ENCODE measurements around the gene LMF1. TPM values are rescaled to one million over a fixed set of nuclear protein-coding genes. Genes with fewer than 3 reads are reported as not detected.

LMF1 gene
- total and polyA plus RNA-seq, 2 of the 13 experiments (the other 11 are each of a cell fraction or from before 2014, with no cell fraction given) = 6.8 to 8.5 TPM

DNA sequence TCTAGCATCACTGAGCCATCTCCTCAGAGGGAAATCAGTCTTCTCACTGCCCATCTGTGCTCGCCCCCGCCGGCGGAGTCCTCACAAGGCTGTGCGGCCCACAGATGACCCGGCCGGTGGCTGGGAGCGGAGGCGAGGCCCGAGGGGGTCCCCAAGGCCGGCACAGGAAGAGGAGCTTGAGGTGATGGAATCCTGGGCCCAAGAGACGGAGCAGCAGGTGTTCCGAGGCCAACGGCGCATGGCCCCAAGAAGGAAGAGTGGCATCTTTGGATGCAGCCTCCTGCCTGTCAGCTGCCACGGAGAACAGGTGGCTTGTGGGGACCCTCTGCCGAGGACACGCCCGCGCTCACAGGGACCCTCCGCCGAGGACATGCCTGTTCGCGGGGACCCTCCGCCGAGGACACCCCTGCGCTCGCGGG is 97.5 kb downstream of the LMF1 start (continued):
- TF ChIP-seq, protein P1, sequence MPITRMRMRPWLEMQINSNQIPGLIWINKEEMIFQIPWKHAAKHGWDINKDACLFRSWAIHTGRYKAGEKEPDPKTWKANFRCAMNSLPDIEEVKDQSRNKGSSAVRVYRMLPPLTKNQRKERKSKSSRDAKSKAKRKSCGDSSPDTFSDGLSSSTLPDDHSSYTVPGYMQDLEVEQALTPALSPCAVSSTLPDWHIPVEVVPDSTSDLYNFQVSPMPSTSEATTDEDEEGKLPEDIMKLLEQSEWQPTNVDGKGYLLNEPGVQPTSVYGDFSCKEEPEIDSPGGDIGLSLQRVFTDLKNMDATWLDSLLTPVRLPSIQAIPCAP (CRISPR knock-in tag; IDR thresholded peaks at IDR 0.05; ENCODE audit: low read depth) = no peak
- no peak for TF ChIP-seq TMF1 (CRISPR knock-in tag; IDR thresholded peaks at IDR 0.05; ENCODE audit: low read depth)

DNA sequence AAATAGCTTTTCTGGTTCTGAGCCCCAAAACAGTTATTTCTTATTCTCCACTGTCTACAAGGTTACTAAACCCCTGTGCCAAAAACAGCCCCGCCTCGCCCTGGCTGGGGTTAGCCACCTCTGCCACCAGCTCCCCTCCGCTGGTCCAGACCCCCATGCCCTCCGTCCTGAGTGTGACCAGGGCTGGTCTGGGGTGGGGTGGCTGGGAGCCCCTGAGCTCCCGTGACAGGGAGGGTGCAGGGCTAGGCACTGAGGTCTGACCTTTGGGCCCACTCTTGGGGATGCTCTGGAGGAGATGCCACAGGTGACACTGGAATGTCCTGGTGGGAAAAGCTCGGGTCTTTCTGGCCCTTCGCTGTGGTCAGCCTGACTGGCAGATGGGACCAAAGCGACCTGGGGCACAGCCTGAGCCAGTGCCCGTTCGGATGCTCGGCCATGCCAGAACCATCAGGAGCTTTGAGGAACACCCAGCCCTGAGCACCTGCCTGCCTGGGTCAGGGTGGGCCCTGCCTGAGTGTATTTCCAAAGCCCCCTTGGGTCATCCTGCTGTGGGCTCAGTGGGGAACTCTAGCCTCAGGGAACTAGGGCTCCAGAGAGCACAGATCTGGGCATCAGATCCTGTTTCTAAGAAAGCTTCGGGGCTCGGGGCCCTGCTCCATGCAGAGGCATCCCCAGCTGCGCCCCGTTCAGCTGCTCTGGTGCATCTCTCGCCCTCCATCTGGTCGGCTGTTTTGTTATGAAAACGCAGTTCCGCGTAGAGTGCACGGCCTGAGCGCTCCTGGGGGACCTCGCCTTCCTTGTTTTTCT is 98.1 kb downstream of the LMF1 start:
- no peak for DNase-seq (ENCODE audit: low spot score)
- Histone ChIP-seq H4K20me1 (ENCODE audit: insufficient read depth, low read length) (no peaks in the 10 kb centered on the region; the same call in 1 of the 2 replicates), H3K9ac (ENCODE audit: insufficient read depth, low read depth, low read length) (no peak overlapping the region), H3K79me2 (ENCODE audit: insufficient read depth, low read length) (no peaks in the 10 kb centered on the region), H3K4me1 (ENCODE audit: insufficient read depth, low read length) (no peaks in the 10 kb centered on the region), H3K9me3 (ENCODE audit: low read length) (no peaks in the 10 kb centered on the region), H3K4me3 (replicated peaks in 1 of 3; ENCODE audit: insufficient read depth in 1 of 3, low read depth in 2 of 3, low read length in 3 of 3) (no peak overlapping the region), H2AFZ (ENCODE audit: low read length) (no peak overlapping the region), H3K4me2 (ENCODE audit: low read depth, low read length) (no peak overlapping the region), H3K27ac (ENCODE audit: extremely low read length, insufficient read depth, low read length) (no peak overlapping the region), H3K36me3 (replicated peaks in 1 of 2; ENCODE audit: control insufficient read depth in 1 of 2, insufficient read depth in 2 of 2, low read length in 2 of 2) (no peaks in the 10 kb centered on the region), H3K27me3 (ENCODE audit: control insufficient read depth in 1 of 2, insufficient read depth in 2 of 2, low read length in 2 of 2) (no peaks in the 10 kb centered on the region)
- POLR2A ChIA-PET = no interaction called here
- CTCF ChIA-PET (ENCODE audit: low intra/inter-chr PET ratio, low total read pairs) = no interaction called here
- BruUV-seq (replicated peaks) = no TSS peak
- in situ Hi-C loops (cut with HindIII; ENCODE audit: extremely low pct_ligation_motif_present, low pct_unique_long_range_greater_than_20kb) = no loop called here
- TF ChIP-seq HDAC2 (CRISPR knock-in tag; IDR thresholded peaks at IDR 0.05) (no peak), JDP2 (CRISPR knock-in tag; IDR thresholded peaks at IDR 0.05; ENCODE audit: borderline replicate concordance) (no peak), DNMT1 (CRISPR knock-in tag; IDR thresholded peaks at IDR 0.05) (no peak), TEAD3 (CRISPR knock-in tag; optimal IDR thresholded peaks at IDR 0.05; ENCODE audit: borderline replicate concordance) (no peak)
- intact Hi-C loops (cut with micrococcal nuclease; ENCODE audit: unreplicated experiment) = no loop called here
- no peak for ATAC-seq
- 74% methylated on average over 13 of the region's 23 CpGs for WGBS (ENCODE audit: low lambda C conversion rate)
- FAIRE-seq = no peak

All from HepG2 (cell line).